Prostate gland (tissue), 2 donors: ENCODE data around the gene RGL1. TPM values are rescaled to one million over a fixed set of nuclear protein-coding genes. Genes with fewer than 3 reads are reported as not detected.

Source experiments
- DNase-seq: peaks from one replicate; pipeline ENCODE4 v3.0.0-alpha.2; 2019; ENCODE audit warnings: low spot score
- H3K27ac ChIP-seq, 2 donors: fragments of 200-600 bp; sonication (generic); 2 replicates each; pipeline ENCODE4 v1.5.1; 2017 to 2019
- H3K27me3 ChIP-seq: fragments of 200-600 bp; sonication (generic); replicated peaks from 2 replicates; pipeline ENCODE4 v1.5.1; 2019; ENCODE audit not compliant: insufficient read depth
- H3K36me3 ChIP-seq, 2 donors: fragments of 200-600 bp; sonication (generic); 1 replicate in 1 of 2; 2 replicates in 1 of 2; pipeline versions ENCODE4 v1.5.1 to v1.8.1; 2017 to 2019
- H3K4me1 ChIP-seq: fragments of 200-600 bp; sonication (generic); replicated peaks from 2 replicates; pipeline ENCODE4 v1.5.1; 2019
- H3K4me3 ChIP-seq, 2 donors: fragments of 200-600 bp; sonication (generic); 2 replicates each; pipeline ENCODE4 v1.5.1; 2017 to 2019
- H3K9me3 ChIP-seq: fragments of 200-600 bp; sonication (generic); 2 replicates; pipeline ENCODE4 v1.5.1; 2017
- POLR2A ChIP-seq: fragments of 450-650 bp; IDR thresholded peaks from one replicate; pipeline ENCODE4 v1.6.1; 2016; ENCODE audit warnings: antibody characterized with exemption, mild to moderate bottlenecking
- POLR2AphosphoS5 ChIP-seq: sonication (generic); formaldehyde crosslinking; IDR thresholded peaks from one replicate; pipeline ENCODE4 v1.6.1; 2017; ENCODE audit warnings: antibody characterized with exemption
- WGBS: methylation state at CpG from one replicate; pipeline ENCODE4 v1.1.5; 2018; 5-methylcytosine and 5-hydroxymethylcytosine counted together
- intact Hi-C: fragments of 100-400 bp; cut with DNase I; formaldehyde crosslinking; loops from one replicate; pipeline ENCODE4 v1.14.2; 2022
- total RNA-seq, 2 donors: library from RNA; depleted of rRNA; stranded (reverse); fragments of >200 nt; gene quantifications; one replicate each; pipeline ENCODE4 v1.1.0, GENCODE V29; 2016
- TF ChIP-seq, protein P1 (sequence below), 4 experiments: fragments of 200-600 bp in 2 of 4; fragments of 450-650 bp in 2 of 4; sonication (generic) in 2 of 4; IDR thresholded peaks; 1 replicate in 3 of 4; 2 replicates in 1 of 4; pipeline ENCODE4 v1.5.1; 2016 to 2019; ENCODE audit warnings: antibody characterized with exemption in 4 of 4, mild to moderate bottlenecking in 2 of 4, moderate library complexity in 2 of 4

The RGL1 gene
- total RNA-seq, 2 donors from 2014 or later, result 11.1 to 49.6 TPM

DNA sequence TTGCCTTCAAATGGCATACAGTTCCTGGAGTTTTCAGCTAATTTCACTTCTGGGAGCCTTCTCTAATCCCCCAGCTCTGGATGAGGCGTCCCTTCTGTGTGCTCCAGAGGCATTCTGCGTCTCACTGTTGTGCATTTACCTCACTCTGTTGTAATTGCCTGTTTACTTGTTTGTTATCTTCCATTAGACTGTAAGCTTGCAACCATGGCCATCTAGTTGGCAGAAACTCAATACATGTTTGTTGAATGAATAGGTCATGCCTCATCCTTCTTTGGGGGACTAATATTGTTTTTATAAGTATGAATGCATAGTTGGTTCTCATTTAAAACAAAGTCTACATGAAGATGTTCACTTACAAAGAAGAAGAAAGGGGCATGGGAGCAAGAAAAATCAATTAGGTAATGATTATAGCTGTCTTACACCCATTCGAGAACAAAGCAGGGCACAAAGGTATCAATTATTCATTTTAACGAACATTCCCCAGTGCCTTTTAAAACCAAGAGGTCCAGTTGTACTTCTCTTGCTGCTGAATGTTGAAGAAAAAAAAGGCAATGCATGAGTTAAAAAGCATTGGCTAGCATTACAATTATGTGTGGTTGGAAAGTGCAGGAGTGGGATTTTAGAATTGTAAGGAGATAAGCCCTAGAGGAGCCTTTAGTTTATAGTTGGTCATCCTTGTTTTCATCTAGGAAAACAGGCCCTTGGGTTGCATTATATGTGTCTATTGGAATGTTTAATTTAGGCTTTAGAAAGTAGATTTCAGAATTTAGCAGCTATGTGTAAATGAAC, 6.0 kb downstream of the RGL1 start:
- H3K36me3 ChIP-seq, result no peaks in the 10 kb centered on the region
- H3K4me3 ChIP-seq, result no peak overlapping the region
- TF ChIP-seq POLR2A, result no peak
- TF ChIP-seq, protein P1, sequence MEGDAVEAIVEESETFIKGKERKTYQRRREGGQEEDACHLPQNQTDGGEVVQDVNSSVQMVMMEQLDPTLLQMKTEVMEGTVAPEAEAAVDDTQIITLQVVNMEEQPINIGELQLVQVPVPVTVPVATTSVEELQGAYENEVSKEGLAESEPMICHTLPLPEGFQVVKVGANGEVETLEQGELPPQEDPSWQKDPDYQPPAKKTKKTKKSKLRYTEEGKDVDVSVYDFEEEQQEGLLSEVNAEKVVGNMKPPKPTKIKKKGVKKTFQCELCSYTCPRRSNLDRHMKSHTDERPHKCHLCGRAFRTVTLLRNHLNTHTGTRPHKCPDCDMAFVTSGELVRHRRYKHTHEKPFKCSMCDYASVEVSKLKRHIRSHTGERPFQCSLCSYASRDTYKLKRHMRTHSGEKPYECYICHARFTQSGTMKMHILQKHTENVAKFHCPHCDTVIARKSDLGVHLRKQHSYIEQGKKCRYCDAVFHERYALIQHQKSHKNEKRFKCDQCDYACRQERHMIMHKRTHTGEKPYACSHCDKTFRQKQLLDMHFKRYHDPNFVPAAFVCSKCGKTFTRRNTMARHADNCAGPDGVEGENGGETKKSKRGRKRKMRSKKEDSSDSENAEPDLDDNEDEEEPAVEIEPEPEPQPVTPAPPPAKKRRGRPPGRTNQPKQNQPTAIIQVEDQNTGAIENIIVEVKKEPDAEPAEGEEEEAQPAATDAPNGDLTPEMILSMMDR (IDR thresholded peaks at IDR 0.05), result no peak
- TF ChIP-seq POLR2AphosphoS5, result no peak
- 87% methylated on average over 4 of the region's 4 CpGs for WGBS
- intact Hi-C loops, result no loop called here
- no peak overlapping the region for H3K27ac ChIP-seq
- DNase-seq, result no peak
- no peaks in the 10 kb centered on the region for H3K27me3 ChIP-seq
- no peaks in the 10 kb centered on the region for H3K9me3 ChIP-seq
- H3K4me1 ChIP-seq, result no peaks in the 10 kb centered on the region

DNA sequence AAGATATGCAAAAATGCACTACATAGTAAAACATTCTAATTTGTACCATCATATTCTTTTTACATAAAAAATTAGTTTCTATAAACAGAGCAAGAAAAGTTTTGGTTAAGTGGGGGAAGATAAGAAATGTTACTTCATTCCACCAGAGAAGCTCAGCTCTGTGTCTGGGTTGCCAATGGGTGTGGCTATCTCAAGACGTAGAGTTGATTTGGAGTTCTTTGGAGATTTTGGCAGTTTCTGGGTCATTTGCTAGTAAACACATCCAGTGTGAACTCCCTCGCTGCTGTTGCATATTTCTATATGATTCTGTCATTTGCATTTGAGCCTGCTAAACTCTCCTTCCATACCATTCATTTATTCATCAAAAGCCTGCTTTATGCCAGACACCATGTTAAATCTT, 7.2 kb downstream of the RGL1 start:
- TF ChIP-seq POLR2AphosphoS5 (no peak), POLR2A (no peak)
- TF ChIP-seq, protein P1 (IDR thresholded peaks at IDR 0.05), result no peak
- WGBS, result 73% methylated on average over 2 of the region's 2 CpGs
- Histone ChIP-seq H3K27me3 (no peaks in the 10 kb centered on the region), H3K27ac (no peak overlapping the region), H3K4me3 (no peak overlapping the region), H3K36me3 (no peaks in the 10 kb centered on the region), H3K9me3 (no peaks in the 10 kb centered on the region), H3K4me1 (no peaks in the 10 kb centered on the region)
- no peak for DNase-seq
- intact Hi-C loops, result no loop called here

DNA sequence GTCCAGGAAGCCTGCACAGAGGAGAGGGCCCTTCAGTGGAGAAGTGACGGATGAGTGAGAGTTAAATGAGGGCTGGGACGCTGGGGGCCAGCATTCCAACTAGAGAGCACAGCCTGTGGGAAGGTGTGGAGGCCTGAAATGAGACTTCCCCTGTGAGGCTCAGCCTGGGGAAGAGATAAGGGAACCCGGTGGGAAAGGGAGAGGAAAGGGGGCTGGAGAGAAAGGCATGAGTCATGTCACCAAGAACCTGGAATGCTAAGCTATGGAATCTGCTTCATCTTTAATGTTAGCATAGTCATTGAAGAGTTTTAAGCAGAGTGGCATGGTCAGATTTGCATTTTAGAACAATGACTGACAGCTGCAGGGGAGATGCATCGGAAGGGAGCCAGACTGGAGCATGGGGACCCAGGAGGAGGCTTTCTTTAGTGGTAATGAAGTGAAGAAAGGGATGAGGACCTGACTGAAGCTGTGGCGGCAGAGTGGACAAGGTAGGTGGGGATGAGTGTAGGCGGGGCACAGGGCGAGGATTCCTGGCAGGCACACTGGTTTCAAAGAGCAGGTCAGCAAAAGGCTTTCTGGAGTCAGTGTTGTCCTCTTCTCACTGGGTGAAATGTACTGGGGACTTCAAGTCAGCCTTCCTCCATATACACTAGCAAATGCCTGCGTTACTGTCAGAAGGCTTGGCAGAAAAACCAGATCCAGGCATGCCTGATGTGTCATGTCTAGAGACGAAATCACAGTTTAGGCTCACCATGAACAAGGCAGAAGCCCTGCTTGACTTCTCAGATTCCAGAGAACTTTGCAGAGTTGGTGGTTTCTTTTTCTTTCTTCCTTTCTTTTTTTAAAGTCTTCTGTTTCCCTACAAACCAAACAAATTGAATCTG, 8.0 kb downstream of the RGL1 start:
- intact Hi-C loops, result no loop called here
- no peak for DNase-seq

DNA sequence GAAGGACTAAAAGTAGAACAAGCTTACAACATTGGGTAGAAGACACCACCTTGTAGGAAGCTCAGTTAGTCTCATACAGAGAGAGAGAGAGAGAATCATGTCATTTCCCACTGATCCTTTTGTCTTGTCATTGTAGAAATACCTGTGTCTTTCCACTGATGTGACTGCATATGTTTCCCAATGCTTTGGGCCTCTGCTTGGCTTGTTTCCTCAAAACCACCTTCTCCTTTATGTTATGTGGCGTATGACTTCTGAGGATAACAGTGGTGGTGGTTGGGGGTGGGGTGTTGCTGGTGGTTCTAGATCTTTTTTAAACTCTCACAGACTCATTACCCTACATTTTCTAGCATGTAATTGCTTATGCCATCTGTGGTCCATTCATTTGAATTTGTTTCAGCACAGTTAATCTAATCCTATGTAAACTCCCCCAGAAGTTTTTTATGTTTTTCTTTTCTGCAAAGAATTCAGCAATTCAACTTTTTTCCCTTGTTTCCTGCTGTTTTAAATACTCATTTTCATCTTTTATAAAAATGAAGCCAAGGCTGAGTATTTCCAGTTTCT, 9.3 kb downstream of the RGL1 start:
- intact Hi-C loops, result no loop called here
- 96% methylated on average over 1 of the region's 1 CpG for WGBS

More for the DNA sequence above, 8.0 kb downstream of the RGL1 start:
- Histone ChIP-seq H3K27ac (no peak overlapping the region), H3K9me3 (no peaks in the 10 kb centered on the region), H3K4me1 (no peaks in the 10 kb centered on the region), H3K4me3 (no peak overlapping the region), H3K36me3 (no peaks in the 10 kb centered on the region), H3K27me3 (no peaks in the 10 kb centered on the region)
- WGBS, result 48% methylated on average over 9 of the region's 9 CpGs
- TF ChIP-seq POLR2A (no peak), POLR2AphosphoS5 (no peak)
- TF ChIP-seq, protein P1 (IDR thresholded peaks at IDR 0.05), result no peak

More for the DNA sequence above, 9.3 kb downstream of the RGL1 start:
- Histone ChIP-seq H3K27me3 (no peaks in the 10 kb centered on the region), H3K4me1 (no peaks in the 10 kb centered on the region), H3K4me3 (no peak overlapping the region), H3K36me3 (no peaks in the 10 kb centered on the region), H3K9me3 (no peaks in the 10 kb centered on the region), H3K27ac (no peak overlapping the region)
- TF ChIP-seq POLR2AphosphoS5 (no peak), POLR2A (no peak)
- TF ChIP-seq, protein P1 (IDR thresholded peaks at IDR 0.05), result no peak
- DNase-seq, result no peak
